ENCODE data around the gene CDH6.

The CDH6 gene

GRCh38 chr5:31225613-31226012 lies 32.1 kb downstream of the CDH6 start:
- no CpG with 5 or more reads among the region's 3 CpGs for WGBS (ENCODE audit: extremely low coverage, insufficient coverage, low lambda C conversion rate)
- Histone ChIP-seq H4K8ac (ENCODE audit: low read depth, low read length) (no peak overlapping the region), H3K4me2 (ENCODE audit: low read length) (no peak overlapping the region), H2BK15ac (replicated peaks; ENCODE audit: low read depth) (no peak overlapping the region), H3K9ac (ENCODE audit: low read length) (no peak overlapping the region), H3K4me3 (ENCODE audit: low read length) (no peak overlapping the region), H2BK120ac (ENCODE audit: low read depth, low read length) (no peak overlapping the region), H3K4me1 (ENCODE audit: control insufficient read depth, low read depth, low read length) (no peaks in the 10 kb centered on the region), H4K5ac (ENCODE audit: low read length) (no peak overlapping the region), H3K23ac (ENCODE audit: low read length) (no peak overlapping the region), H3K79me1 (ENCODE audit: low read length) (no peaks in the 10 kb centered on the region), H3K56ac (ENCODE audit: low read length) (no peak overlapping the region), H2BK5ac (ENCODE audit: low read length) (no peak overlapping the region), H3K36me3 (ENCODE audit: control insufficient read depth, insufficient read depth, low read length) (no peaks in the 10 kb centered on the region), H3K18ac (ENCODE audit: low read length) (no peak overlapping the region), H2AK5ac (ENCODE audit: low read length) (no peak overlapping the region), H3K27ac (ENCODE audit: low read depth, low read length) (no peak overlapping the region), H3K4ac (ENCODE audit: low read depth, low read length) (no peak overlapping the region), H3K79me2 (ENCODE audit: control insufficient read depth, insufficient read depth, low read length) (no peaks in the 10 kb centered on the region), H3K27me3 (ENCODE audit: insufficient read depth, low read length, poor library complexity) (no peaks in the 10 kb centered on the region)
- DNase-seq: no peak

GRCh38 chr5:31226651-31227050 lies 33.2 kb downstream of the CDH6 start:
- no peak overlapping the region for H2BK15ac ChIP-seq (replicated peaks; ENCODE audit: low read depth)
- no CpG with 5 or more reads among the region's 5 CpGs for WGBS (ENCODE audit: extremely low coverage, insufficient coverage, low lambda C conversion rate)

GRCh38 chr5:31229266-31229665 lies 35.8 kb downstream of the CDH6 start:
- WGBS (ENCODE audit: extremely low coverage, insufficient coverage, low lambda C conversion rate): no CpG with 5 or more reads among the region's 2 CpGs

More at GRCh38 chr5:31226651-31227050, 33.2 kb downstream of the CDH6 start:
- H3K79me1 ChIP-seq (ENCODE audit: low read length): no peaks in the 10 kb centered on the region
- H3K79me2 ChIP-seq (ENCODE audit: control insufficient read depth, insufficient read depth, low read length): no peaks in the 10 kb centered on the region
- no peak overlapping the region for H3K9ac ChIP-seq (ENCODE audit: low read length)
- no peaks in the 10 kb centered on the region for H3K4me1 ChIP-seq (ENCODE audit: control insufficient read depth, low read depth, low read length)
- no peaks in the 10 kb centered on the region for H3K36me3 ChIP-seq (ENCODE audit: control insufficient read depth, insufficient read depth, low read length)
- H3K27me3 ChIP-seq (ENCODE audit: insufficient read depth, low read length, poor library complexity): no peaks in the 10 kb centered on the region
- no peak overlapping the region for H3K4me3 ChIP-seq (ENCODE audit: low read length)
- no peak overlapping the region for H2BK5ac ChIP-seq (ENCODE audit: low read length)
- no peak overlapping the region for H4K8ac ChIP-seq (ENCODE audit: low read depth, low read length)
- no peak overlapping the region for H2AK5ac ChIP-seq (ENCODE audit: low read length)
- H3K27ac ChIP-seq (ENCODE audit: low read depth, low read length): no peak overlapping the region
- H3K4me2 ChIP-seq (ENCODE audit: low read length): no peak overlapping the region
- H3K18ac ChIP-seq (ENCODE audit: low read length): no peak overlapping the region
- H3K4ac ChIP-seq (ENCODE audit: low read depth, low read length): no peak overlapping the region
- H3K56ac ChIP-seq (ENCODE audit: low read length): no peak overlapping the region
- H4K5ac ChIP-seq (ENCODE audit: low read length): no peak overlapping the region
- no peak overlapping the region for H3K23ac ChIP-seq (ENCODE audit: low read length)
- H2BK120ac ChIP-seq (ENCODE audit: low read depth, low read length): no peak overlapping the region
- DNase-seq: no peak

GRCh38 chr5:31231177-31231838 lies 37.8 kb downstream of the CDH6 start:
- H3K4me2 ChIP-seq (ENCODE audit: low read length): no peak overlapping the region
- no peak overlapping the region for H3K4me3 ChIP-seq (ENCODE audit: low read length)
- 100% methylated on average over 1 of the region's 6 CpGs for WGBS (ENCODE audit: extremely low coverage, insufficient coverage, low lambda C conversion rate)
- H3K79me2 ChIP-seq (ENCODE audit: control insufficient read depth, insufficient read depth, low read length): no peaks in the 10 kb centered on the region
- no peak overlapping the region for H3K56ac ChIP-seq (ENCODE audit: low read length)
- H3K4ac ChIP-seq (ENCODE audit: low read depth, low read length): no peak overlapping the region
- H3K36me3 ChIP-seq (ENCODE audit: control insufficient read depth, insufficient read depth, low read length): no peaks in the 10 kb centered on the region
- no peak for DNase-seq
- no peak overlapping the region for H3K9ac ChIP-seq (ENCODE audit: low read length)
- no peak overlapping the region for H2AK5ac ChIP-seq (ENCODE audit: low read length)
- no peaks in the 10 kb centered on the region for H3K79me1 ChIP-seq (ENCODE audit: low read length)
- H4K5ac ChIP-seq (ENCODE audit: low read length): no peak overlapping the region
- no peak overlapping the region for H3K23ac ChIP-seq (ENCODE audit: low read length)
- H3K18ac ChIP-seq (ENCODE audit: low read length): no peak overlapping the region
- no peak overlapping the region for H3K27ac ChIP-seq (ENCODE audit: low read depth, low read length)
- no peak overlapping the region for H2BK120ac ChIP-seq (ENCODE audit: low read depth, low read length)
- H2BK15ac ChIP-seq (replicated peaks; ENCODE audit: low read depth): no peak overlapping the region
- peak overlapping the region; percentile 39 for H4K8ac ChIP-seq (ENCODE audit: low read depth, low read length)
- no peaks in the 10 kb centered on the region for H3K27me3 ChIP-seq (ENCODE audit: insufficient read depth, low read length, poor library complexity)
- no peak overlapping the region for H2BK5ac ChIP-seq (ENCODE audit: low read length)
- no peaks in the 10 kb centered on the region for H3K4me1 ChIP-seq (ENCODE audit: control insufficient read depth, low read depth, low read length)

More at GRCh38 chr5:31229266-31229665, 35.8 kb downstream of the CDH6 start:
- H4K5ac ChIP-seq (ENCODE audit: low read length): no peak overlapping the region
- no peak for DNase-seq
- no peaks in the 10 kb centered on the region for H3K27me3 ChIP-seq (ENCODE audit: insufficient read depth, low read length, poor library complexity)
- H3K18ac ChIP-seq (ENCODE audit: low read length): no peak overlapping the region
- H3K4me2 ChIP-seq (ENCODE audit: low read length): no peak overlapping the region
- H3K4me1 ChIP-seq (ENCODE audit: control insufficient read depth, low read depth, low read length): no peaks in the 10 kb centered on the region
- no peak overlapping the region for H2AK5ac ChIP-seq (ENCODE audit: low read length)
- no peak overlapping the region for H2BK15ac ChIP-seq (replicated peaks; ENCODE audit: low read depth)
- H3K79me1 ChIP-seq (ENCODE audit: low read length): no peaks in the 10 kb centered on the region
- no peak overlapping the region for H2BK120ac ChIP-seq (ENCODE audit: low read depth, low read length)
- no peak overlapping the region for H2BK5ac ChIP-seq (ENCODE audit: low read length)
- no peaks in the 10 kb centered on the region for H3K79me2 ChIP-seq (ENCODE audit: control insufficient read depth, insufficient read depth, low read length)
- no peak overlapping the region for H3K23ac ChIP-seq (ENCODE audit: low read length)
- no peak overlapping the region for H3K4me3 ChIP-seq (ENCODE audit: low read length)
- no peak overlapping the region for H3K4ac ChIP-seq (ENCODE audit: low read depth, low read length)
- no peaks in the 10 kb centered on the region for H3K36me3 ChIP-seq (ENCODE audit: control insufficient read depth, insufficient read depth, low read length)
- H3K56ac ChIP-seq (ENCODE audit: low read length): no peak overlapping the region
- peak overlapping the region; percentile 76 for H4K8ac ChIP-seq (ENCODE audit: low read depth, low read length)
- H3K9ac ChIP-seq (ENCODE audit: low read length): no peak overlapping the region
- H3K27ac ChIP-seq (ENCODE audit: low read depth, low read length): no peak overlapping the region

- peak; percentile 78 for DNase-seq
- H2AK5ac ChIP-seq (ENCODE audit: low read length): no peak overlapping the region
- H4K5ac ChIP-seq (ENCODE audit: low read length): no peak overlapping the region
- no peak overlapping the region for H3K4ac ChIP-seq (ENCODE audit: low read depth, low read length)
- no peak overlapping the region for H3K9ac ChIP-seq (ENCODE audit: low read length)
- no peaks in the 10 kb centered on the region for H3K79me1 ChIP-seq (ENCODE audit: low read length)
- no peak overlapping the region for H3K18ac ChIP-seq (ENCODE audit: low read length)
- no peak overlapping the region for H3K4me2 ChIP-seq (ENCODE audit: low read length)
- H2BK120ac ChIP-seq (ENCODE audit: low read depth, low read length): no peak overlapping the region
- no peak overlapping the region for H2BK15ac ChIP-seq (replicated peaks; ENCODE audit: low read depth)
- no peaks in the 10 kb centered on the region for H3K79me2 ChIP-seq (ENCODE audit: control insufficient read depth, insufficient read depth, low read length)
- no peak overlapping the region for H4K8ac ChIP-seq (ENCODE audit: low read depth, low read length)
- H3K36me3 ChIP-seq (ENCODE audit: control insufficient read depth, insufficient read depth, low read length): no peaks in the 10 kb centered on the region
- H2BK5ac ChIP-seq (ENCODE audit: low read length): no peak overlapping the region
- no peaks in the 10 kb centered on the region for H3K27me3 ChIP-seq (ENCODE audit: insufficient read depth, low read length, poor library complexity)
- H3K56ac ChIP-seq (ENCODE audit: low read length): no peak overlapping the region
- no peak overlapping the region for H3K23ac ChIP-seq (ENCODE audit: low read length)
- no CpG with 5 or more reads among the region's 4 CpGs for WGBS (ENCODE audit: extremely low coverage, insufficient coverage, low lambda C conversion rate)
- H3K4me1 ChIP-seq (ENCODE audit: control insufficient read depth, low read depth, low read length): no peaks in the 10 kb centered on the region
- no peak overlapping the region for H3K4me3 ChIP-seq (ENCODE audit: low read length)
- H3K27ac ChIP-seq (ENCODE audit: low read depth, low read length): no peak overlapping the region
These were observed 38.9 kb downstream of the CDH6 start for GRCh38 chr5:31232273-31232888.

Measured in mesendoderm (in vitro differentiated cells).